H1 (cell line): ENCODE measurements around the gene NDUFS7.

Source experiments
- ATF3 ChIP-seq: IDR thresholded peaks from 2 replicates; pipeline ENCODE4 v1.6.1; 2011; ENCODE audit warnings: low read depth, mild to moderate bottlenecking, low read length; ENCODE audit not compliant: insufficient read depth
- CTCF ChIP-seq, 3 experiments: IDR thresholded peaks; 1 replicate in 2 of 3; 2 replicates in 1 of 3; pipeline versions ENCODE4 v1.5.1 to v1.6.1; 2011; ENCODE audit warnings: low read length in 3 of 3, mild to moderate bottlenecking in 3 of 3, inconsistent platforms in 2 of 3, low read depth in 1 of 3, moderate library complexity in 1 of 3; ENCODE audit not compliant: insufficient read depth in 1 of 3; ENCODE audit errors: control extremely low read depth in 1 of 3
- EGR1 ChIP-seq: IDR thresholded peaks from 2 replicates; pipeline ENCODE4 v1.6.1; 2011; ENCODE audit warnings: low read depth, low read length, borderline replicate concordance
- EP300 ChIP-seq, 2 experiments: IDR thresholded peaks; 1 replicate in 1 of 2; 2 replicates in 1 of 2; pipeline ENCODE4 v1.6.1; 2011 to 2012; ENCODE audit warnings: low read depth in 2 of 2, low read length in 2 of 2, mild to moderate bottlenecking in 2 of 2, borderline replicate concordance in 1 of 2, inconsistent platforms in 1 of 2, moderate library complexity in 1 of 2
- FOSL1 ChIP-seq: IDR thresholded peaks from 2 replicates; pipeline ENCODE4 v1.6.1; 2011; ENCODE audit warnings: mild to moderate bottlenecking, low read depth, low read length, moderate library complexity; ENCODE audit not compliant: insufficient read depth
- POLR2AphosphoS5 ChIP-seq: IDR thresholded peaks from 2 replicates; pipeline ENCODE4 v1.6.1; 2011; ENCODE audit warnings: low read depth, low read length
- SIRT6 ChIP-seq: IDR thresholded peaks from one replicate; pipeline ENCODE4 v1.7.1; 2012; ENCODE audit warnings: low read length, inconsistent platforms
- ZNF274 ChIP-seq: IDR thresholded peaks from 2 replicates; pipeline ENCODE4 v1.7.0; 2012; ENCODE audit warnings: low read length, borderline replicate concordance; ENCODE audit errors: extremely low read depth

- TF ChIP-seq EGR1 (no peak), FOSL1 (no peak), CTCF (IDR thresholded peaks at IDR 0.05; ENCODE audit: control extremely low read depth in 1 of 3, insufficient read depth in 1 of 3, low read depth in 1 of 3, low read length in 3 of 3) (no peak), EP300 (IDR thresholded peaks at IDR 0.05; ENCODE audit: borderline replicate concordance in 1 of 2, low read depth in 2 of 2, low read length in 2 of 2) (no peak), POLR2AphosphoS5 (no peak), ZNF274 (no peak), SIRT6 (no peak), ATF3 (no peak)
Observed at GRCh38 chr19:1432507-1432887, 48.8 kb downstream of the NDUFS7 start.
